HG02943 (cell line): ENCODE measurements around the gene DCLK2.
"Not testable (repeated sequence)": the region's sequence is repeated elsewhere in the genome, so short reads cannot be mapped to it uniquely, and the experiment has no call there.

Experiments used
- ATAC-seq: cut with Tn5 transposase; IDR thresholded peaks from one replicate; pipeline ENCODE4 v1.9.1; 2021; ENCODE audit warnings: mild to moderate bottlenecking, low read depth, moderate library complexity; ENCODE audit not compliant: unreplicated experiment

Gene DCLK2

GRCh38 chr4:150145090-150145945 lies 67.1 kb downstream of the DCLK2 start:
- ATAC-seq = no peak

DNA sequence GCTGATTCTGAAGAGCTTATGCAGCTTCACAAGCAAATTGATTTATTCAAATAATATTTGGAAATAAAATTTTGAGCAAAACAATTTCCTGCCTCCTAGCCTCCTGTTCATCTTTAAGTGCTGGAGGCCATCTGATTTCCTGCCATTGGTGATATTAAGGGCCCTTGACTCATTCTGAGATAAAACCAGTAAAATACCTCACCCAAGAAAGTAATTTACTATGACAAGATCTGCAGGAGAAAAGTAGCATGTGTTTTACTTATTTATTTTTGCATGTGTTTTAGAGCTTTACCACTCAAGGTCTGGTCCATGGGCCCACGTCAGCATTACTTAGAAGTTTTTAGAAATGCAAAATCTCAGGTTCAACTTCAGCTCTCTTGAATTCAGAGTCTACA lies 67.7 kb downstream of the DCLK2 start:
- ATAC-seq = no peak

DNA sequence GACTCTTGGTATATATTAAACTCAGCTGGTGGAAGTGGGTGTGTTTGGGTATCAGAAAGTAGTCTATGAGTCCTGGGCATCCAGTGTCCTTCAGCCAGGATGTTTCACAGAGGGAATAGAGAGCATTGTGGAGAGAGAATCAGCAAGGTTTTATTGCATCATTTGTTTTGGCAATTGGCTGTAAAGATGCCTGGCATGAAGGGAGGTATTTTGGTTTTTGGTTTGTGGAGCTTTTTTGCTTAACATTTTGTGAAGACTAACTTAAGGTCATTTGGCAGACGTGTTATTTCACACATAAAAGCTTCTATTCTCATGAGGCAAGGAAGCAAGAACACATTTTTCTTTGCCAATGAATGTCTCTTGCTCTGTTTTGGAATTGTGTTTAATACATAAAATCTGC lies 71.1 kb downstream of the DCLK2 start:
- no peak for ATAC-seq

DNA sequence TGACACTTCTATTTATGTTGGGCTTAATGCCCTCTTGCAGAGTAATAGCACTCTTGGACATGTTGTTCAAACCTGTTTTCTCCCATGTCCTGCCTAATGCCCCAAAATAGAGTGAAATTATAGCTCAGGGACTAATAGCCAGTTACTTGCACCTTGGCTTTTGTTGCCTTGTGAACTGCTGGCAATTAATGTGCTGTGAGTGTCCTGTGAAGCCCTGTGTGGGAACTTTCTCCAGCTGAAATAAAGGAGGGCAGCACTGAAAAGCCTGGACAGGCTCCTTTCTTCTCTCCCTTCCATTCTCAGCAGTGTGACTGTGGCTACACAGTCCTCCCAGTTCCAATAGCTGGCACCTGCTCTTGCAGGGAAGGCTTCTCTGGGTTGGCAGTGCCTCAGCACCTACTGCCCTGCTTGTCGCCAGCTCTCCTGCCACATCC lies 72.4 kb downstream of the DCLK2 start:
- no peak for ATAC-seq

- ATAC-seq = no peak
Measured at GRCh38 chr4:150152766-150153165, 74.5 kb downstream of the DCLK2 start.

GRCh38 chr4:150155391-150155790 lies 77.1 kb downstream of the DCLK2 start:
- ATAC-seq = no peak

DNA sequence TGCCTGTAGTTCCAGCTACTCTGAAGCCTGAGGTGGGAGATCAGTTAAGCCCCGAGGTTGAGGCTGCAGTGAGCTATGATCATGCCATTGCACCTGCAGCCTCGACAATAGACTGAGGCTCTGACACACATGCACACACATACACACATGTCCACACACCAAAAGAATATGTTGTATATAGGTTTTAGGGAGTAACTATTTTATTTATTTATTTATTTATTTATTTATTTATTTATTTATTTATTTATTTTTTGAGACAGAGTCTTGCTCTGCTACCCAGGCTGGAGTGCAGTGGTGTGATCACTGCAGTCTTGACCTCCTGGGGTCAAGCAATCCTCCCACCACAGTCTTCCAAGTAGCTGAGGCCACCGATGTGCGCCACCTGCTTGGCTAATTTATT lies 78.3 kb downstream of the DCLK2 start:
- no peak for ATAC-seq

DNA sequence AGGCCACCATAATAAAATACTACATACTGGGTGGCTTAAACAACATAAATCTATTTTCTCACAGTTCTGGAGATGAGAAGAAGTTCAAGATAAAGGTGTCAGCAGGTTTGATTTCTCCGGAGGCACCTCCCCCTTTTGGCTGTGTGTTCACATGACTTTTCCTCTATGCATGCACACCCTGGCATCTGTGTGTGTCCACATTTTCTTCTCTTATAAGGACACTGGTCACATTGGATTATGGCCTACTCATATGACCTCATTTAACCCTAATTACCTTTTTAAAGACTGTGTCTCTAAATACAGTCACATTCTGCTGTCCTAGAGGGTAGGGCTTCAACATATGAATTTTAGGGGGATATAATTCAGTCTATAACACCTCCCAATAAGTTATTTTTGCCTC lies 79.8 kb downstream of the DCLK2 start:
- no peak for ATAC-seq

DNA sequence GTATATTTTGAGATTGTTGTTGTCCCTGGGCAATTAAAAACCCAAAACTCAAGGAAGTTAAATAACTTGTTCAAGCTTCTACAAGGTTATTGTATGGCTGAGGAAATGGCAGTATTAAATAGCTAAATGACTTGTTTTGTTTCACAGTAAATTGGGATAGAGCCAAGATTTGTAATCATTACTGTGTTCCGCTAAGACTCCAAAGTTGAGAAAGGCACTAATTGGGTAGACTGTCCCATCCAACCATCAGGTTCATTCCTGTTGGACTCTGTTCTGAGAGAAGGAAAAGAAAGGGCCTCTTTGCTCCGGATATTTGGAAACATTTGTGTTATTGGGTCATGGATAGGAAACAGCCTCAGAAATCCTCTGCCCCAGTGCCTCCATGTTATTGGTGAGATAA lies 82.2 kb downstream of the DCLK2 start:
- no peak for ATAC-seq

DNA sequence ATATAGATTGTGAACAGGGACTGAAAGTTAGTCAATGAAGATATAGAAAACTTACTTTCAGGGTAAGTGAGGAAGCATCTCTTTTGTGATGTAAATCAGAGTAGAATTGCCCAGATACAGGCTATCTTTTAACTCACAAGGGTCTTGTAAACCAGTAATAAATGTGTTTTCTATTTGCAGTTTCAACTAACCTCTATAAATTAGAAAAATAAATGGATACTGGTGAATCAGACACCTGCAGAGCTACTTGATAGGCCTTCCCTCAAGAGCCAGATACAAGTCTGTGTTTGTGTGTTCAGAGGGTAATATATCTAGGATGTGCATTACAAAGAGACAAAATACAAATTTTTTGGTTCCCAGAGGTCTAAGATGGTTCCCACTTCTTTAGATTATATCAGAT lies 82.9 kb downstream of the DCLK2 start:
- ATAC-seq = no peak

- ATAC-seq = not testable (repeated sequence)
Measured at GRCh38 chr4:150162020-150162419, 83.8 kb downstream of the DCLK2 start.

DNA sequence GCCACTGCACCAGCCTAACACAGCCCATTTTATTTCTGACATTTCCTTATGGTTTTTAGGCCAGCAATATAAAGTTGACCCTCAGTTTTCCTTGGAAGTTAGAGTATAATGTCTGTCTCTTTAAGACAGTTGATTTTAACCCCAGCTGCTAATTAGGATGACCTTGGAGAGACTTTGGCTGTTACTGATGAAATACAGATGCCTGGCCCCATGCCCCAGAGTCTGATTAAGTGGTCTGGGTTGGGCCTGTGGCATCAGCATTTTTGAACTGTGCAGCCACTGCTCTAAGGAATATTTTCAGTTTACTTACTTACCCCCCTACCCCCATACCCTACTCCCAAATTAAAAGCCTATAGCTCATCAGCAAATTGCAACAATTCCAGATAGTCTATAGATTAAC lies 85.8 kb downstream of the DCLK2 start:
- ATAC-seq = no peak

DNA sequence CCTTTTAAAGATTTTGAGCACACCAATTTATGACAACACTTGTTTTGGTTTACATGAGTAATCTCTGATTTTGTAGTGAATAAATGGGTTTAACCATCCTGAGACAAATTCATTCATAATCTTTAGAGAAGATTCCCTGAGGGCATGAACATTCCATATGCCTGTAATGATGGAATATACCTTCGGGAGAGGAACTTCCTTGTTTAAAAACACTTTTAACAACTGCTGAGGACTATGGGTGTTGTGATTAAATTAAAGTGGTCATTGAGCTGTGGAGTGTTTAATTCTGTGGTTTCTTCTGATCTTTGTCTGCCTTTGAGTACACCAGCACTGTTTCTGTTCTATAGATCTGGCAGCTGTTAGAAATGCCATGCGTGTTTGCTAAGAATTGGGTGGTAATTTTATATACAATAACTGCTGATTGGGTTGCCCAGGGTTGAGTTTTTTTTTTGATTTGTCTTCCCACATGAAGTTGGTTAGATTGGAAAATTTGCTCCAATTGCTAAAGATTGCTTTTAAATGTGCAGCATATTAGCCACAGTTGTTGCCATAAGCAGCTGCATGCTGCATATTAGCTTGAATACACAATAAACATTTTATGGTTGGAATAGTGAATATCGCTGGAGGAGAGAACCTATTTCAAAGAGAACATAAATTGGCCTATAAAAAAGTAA lies 86.8 kb downstream of the DCLK2 start:
- no peak for ATAC-seq

GRCh38 chr4:150167054-150167453 lies 88.8 kb downstream of the DCLK2 start:
- ATAC-seq = no peak

GRCh38 chr4:150173432-150173861 lies 95.2 kb downstream of the DCLK2 start:
- ATAC-seq = no peak

- no peak for ATAC-seq
Measured at GRCh38 chr4:150173982-150174398, 95.7 kb downstream of the DCLK2 start.

DNA sequence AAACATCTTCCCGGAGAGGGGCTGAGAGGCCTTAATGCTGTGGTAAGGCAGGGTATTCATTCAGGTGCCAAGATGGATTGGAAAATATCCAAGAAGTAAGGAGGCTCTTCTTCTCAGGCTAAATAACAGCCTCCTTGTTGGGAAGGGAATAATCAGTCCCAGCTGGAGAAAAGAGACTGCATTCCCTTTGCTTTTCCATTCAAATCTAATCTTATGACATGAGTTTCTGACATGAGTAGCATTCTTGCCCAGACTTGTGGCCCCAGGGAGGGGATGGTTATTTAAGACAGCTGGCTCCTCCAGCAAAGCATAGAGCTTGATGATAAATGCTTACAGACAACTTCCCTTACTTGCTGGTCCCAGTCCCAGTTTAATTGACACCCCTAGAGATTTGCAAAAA lies 98.3 kb downstream of the DCLK2 start:
- ATAC-seq = no peak

DNA sequence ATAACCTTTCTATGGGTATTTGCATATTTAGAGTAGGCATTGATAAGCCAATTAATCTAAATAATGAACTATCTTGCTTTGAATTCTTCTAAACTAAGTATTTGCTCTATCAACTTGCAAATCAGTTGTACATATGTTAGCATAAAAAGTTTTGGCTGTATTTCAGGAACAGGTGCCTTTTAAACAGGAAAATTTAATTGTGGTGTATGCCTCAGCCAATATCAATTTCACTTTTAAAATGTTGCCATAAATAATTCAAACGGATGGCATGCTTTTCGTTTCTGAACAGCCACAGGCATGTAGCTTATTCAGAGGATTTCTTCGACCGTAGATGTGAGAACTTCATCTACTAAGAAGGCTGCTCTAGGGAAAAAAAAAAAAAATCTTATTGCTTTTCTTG lies 99.9 kb downstream of the DCLK2 start:
- ATAC-seq = no peak

GRCh38 chr4:150181536-150181935 lies 103.3 kb downstream of the DCLK2 start:
- no peak for ATAC-seq

GRCh38 chr4:150182794-150183193 lies 104.5 kb downstream of the DCLK2 start:
- ATAC-seq = no peak

GRCh38 chr4:150185033-150185432 lies 106.8 kb downstream of the DCLK2 start:
- ATAC-seq = not testable (repeated sequence)

GRCh38 chr4:150192986-150193385 lies 114.7 kb downstream of the DCLK2 start:
- ATAC-seq = no peak
